A549 (cell line): ENCODE results near the gene MAP3K4.

Experiments used
- GATA3 ChIP-seq: IDR thresholded peaks from 2 replicates; pipeline ENCODE4 v1.6.1; 2012; ENCODE audit warnings: borderline replicate concordance
- TF ChIP-seq, protein P1 (sequence below): fragments of 450-650 bp; IDR thresholded peaks from 2 replicates; pipeline ENCODE4 v1.6.1; 2014; ENCODE audit warnings: antibody characterized with exemption

- no peak for TF ChIP-seq GATA3
- TF ChIP-seq, protein P1, sequence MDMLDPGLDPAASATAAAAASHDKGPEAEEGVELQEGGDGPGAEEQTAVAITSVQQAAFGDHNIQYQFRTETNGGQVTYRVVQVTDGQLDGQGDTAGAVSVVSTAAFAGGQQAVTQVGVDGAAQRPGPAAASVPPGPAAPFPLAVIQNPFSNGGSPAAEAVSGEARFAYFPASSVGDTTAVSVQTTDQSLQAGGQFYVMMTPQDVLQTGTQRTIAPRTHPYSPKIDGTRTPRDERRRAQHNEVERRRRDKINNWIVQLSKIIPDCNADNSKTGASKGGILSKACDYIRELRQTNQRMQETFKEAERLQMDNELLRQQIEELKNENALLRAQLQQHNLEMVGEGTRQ, result no peak
Observed at GRCh38 chr6:161136655-161137054, 145.1 kb downstream of the MAP3K4 start.
